Astrocyte (in vitro differentiated cells and primary cell): ENCODE results near the gene FSTL4.

Experiments used
- CTCF ChIP-seq: IDR thresholded peaks from 2 replicates; pipeline ENCODE4 v1.5.1; 2011; ENCODE audit warnings: low read depth, mild to moderate bottlenecking, inconsistent platforms, low read length, moderate library complexity; ENCODE audit not compliant: insufficient read depth
- EZH2 ChIP-seq: IDR thresholded peaks from 2 replicates; pipeline ENCODE4 v1.6.1; 2012; ENCODE audit warnings: mild to moderate bottlenecking, low read length, inconsistent platforms; ENCODE audit not compliant: insufficient read depth

GRCh38 chr5:133469252-133469651, 143.1 kb downstream of the FSTL4 start:
- no peak for TF ChIP-seq CTCF
- TF ChIP-seq EZH2 = no peak
